Loucy (cell line): ENCODE data around the gene PSMD1.

ENCODE experiments used
- CTCF ChIP-seq: fragments of 200-600 bp; sonication (generic); conservative IDR thresholded peaks from 2 replicates; pipeline ENCODE4 v1.5.1; 2014; ENCODE audit warnings: mild to moderate bottlenecking, antibody characterized with exemption, low read length
- EZH2phosphoT487 ChIP-seq: fragments of 200-600 bp; IDR thresholded peaks from 2 replicates; pipeline ENCODE4 v1.6.1; 2018; ENCODE audit warnings: antibody characterized with exemption, mild to moderate bottlenecking, moderate library complexity, borderline replicate concordance

- TF ChIP-seq CTCF (no peak), EZH2phosphoT487 (no peak)
These were observed 141.9 kb downstream of the PSMD1 start, which contains the start of gene ARMC9 for GRCh38 chr2:231198291-231199173.
